Right ventricle myocardium superior (tissue), 1 donor: ENCODE measurements around the gene CCDC87. TPM values are rescaled to one million over a fixed set of nuclear protein-coding genes. Genes with fewer than 3 reads are reported as not detected.

ENCODE experiments used
- ATAC-seq: fragments of 200-7000 bp; cut with Tn5 transposase; one replicate; pipeline ENCODE4 v1.9.1; 2020; ENCODE audit warnings: mild to moderate bottlenecking; ENCODE audit not compliant: poor library complexity
- DNase-seq: peaks from one replicate; pipeline ENCODE4 v3.0.0-alpha.2; 2020
- intact Hi-C: fragments of 100-400 bp; cut with DNase I; formaldehyde crosslinking; loops from one replicate; pipeline ENCODE4 v1.11.2; 2022
- total RNA-seq: library from RNA; stranded (reverse); fragmentation: NEBNext Ultra II Directional; extraction: Animal tissue kit (Norgen Biotek cat#: 25700); gene quantifications from one replicate; pipeline ENCODE4 v1.2.1, GENCODE V29; 2021
- donor health status: DM: no; HTN: yes; CAD: no; lungs with severe emphysema.

Gene CCDC87
- total RNA-seq, 1 donor from 2014 or later = 0.24 TPM

DNA sequence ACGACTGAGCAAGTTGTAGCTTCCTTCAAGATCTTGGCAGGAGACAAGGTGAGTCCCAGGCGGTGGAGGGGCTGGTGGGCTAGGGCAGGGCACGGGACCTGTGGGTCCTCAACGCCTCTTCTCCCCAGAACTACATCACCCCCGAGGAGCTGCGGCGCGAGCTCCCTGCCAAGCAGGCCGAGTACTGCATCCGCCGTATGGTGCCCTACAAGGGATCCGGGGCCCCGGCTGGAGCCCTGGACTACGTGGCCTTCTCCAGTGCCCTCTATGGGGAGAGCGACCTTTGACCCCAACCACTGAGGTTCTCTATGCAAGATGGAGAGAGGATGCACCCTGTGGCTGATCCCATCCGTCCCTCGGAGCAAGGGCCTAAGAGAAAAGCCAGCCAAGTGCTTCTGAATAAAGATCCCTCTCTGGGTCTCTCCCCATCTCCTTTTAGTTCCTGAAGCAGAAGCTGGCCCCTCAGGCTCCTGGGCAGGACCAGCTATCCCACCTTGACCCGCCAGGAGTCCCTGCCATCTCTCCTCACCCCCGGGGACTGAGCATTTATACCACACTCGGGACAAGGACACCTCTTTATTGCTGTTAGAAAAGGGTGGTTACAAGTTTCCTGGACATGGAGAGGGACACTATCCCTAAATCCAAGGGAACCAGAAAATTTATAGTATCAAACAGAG is 29.8 kb downstream of the CCDC87 start:
- intact Hi-C loops = no loop called here

DNA sequence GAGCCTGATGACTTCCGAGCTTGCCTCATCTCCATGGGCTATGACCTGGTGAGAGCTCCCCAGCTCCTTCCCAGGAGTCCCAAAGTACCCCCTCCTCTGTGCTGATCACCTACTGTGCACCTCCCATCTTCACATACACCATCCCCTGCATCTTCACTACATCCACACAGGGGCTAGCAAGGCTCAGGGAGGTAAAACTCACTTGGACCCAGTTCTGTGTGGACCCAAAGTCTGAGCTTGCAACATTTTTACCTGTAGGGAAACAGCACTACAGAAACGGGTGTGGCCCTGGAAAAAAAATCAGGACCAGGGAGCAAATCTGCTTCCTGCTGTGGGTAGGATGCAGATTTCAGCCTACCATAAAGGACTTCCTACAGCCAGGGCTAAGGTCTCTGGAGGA is 30.6 kb downstream of the CCDC87 start:
- ATAC-seq = no peak
- DNase-seq = no peak
- intact Hi-C loops = no loop called here

More for the DNA sequence above, 29.8 kb downstream of the CCDC87 start:
- DNase-seq (no peak), ATAC-seq (no peak)

DNA sequence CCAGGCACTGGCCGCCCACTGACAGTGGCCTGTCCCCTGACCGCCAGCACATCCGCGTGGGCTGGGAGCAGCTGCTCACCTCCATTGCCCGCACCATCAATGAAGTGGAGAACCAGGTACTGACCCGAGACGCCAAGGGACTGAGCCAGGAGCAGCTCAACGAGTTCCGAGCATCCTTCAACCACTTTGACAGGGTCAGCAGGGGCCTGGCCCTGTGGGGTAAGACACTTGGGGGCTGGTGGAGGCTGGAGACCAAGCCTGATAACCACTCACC is 31.0 kb downstream of the CCDC87 start:
- ATAC-seq = no peak
- intact Hi-C loops = no loop called here

DNA sequence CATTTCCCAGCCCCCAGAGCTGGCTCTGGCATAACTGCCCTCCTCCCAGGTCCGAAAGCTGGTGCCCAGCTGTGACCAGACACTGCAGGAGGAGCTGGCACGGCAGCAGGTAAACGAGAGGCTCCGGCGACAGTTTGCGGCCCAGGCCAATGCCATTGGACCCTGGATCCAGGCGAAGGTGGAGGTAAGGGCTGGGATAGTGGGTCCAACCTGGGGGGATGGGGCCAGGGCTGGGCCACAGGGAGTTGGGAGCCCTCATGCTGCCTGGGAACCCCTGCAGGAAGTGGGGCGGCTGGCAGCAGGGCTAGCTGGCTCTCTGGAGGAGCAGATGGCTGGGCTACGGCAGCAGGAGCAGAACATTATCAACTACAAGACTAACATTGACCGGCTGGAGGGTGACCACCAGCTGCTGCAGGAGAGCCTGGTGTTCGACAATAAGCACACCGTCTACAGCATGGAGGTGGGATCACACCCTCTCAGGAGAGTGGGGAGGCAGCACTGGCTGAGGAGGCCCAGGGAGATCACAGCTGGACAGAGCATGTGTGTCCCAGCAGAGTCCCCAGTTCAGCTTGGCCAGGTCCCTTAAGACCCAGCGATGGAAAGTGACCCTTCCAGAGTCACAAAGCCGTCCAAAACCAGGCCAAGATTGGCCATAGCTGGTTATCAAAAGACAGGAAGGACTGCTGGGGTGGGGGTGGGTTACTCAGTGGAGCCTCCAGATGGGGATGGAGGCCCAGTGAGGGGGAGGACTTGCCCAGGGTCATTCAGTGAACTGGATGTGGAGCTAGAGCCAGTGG is 31.5 kb downstream of the CCDC87 start:
- DNase-seq (no peak), ATAC-seq (no peak)
- intact Hi-C loops = no loop called here

More for the DNA sequence above, 31.0 kb downstream of the CCDC87 start:
- no peak for DNase-seq

DNA sequence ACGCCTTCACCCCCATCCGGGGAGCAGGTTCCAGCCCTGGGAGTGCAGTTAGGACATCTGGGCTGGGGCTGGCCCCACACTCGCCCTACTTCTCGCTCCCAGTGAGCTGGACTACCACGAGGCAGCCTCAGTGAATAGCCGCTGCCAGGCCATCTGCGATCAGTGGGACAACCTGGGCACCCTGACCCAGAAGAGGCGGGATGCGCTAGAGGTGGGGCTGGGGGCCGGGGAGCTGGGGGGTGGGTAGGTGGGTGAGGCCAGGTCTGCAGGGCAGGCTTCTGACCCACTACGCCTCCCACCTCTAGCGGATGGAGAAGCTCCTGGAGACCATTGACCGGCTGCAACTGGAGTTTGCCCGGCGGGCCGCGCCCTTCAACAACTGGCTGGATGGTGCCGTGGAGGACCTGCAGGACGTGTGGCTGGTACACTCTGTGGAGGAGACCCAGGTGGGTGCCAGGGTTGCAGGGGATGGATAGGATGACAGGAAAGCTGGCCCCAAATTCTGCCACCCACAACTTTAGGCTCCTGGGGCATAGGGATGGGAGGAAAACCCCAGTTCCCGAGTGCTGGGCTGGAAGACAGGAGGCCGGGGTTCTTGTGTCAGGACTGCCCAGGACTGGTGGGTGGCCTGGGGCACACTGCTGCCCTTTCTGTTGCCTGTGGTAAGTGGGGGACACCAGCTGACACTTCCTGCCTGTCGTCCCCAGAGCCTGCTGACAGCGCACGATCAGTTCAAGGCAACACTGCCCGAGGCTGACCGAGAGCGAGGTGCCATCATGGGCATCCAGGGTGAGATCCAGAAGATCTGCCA is 32.8 kb downstream of the CCDC87 start:
- intact Hi-C loops = no loop called here
- ATAC-seq = no peak
- no peak for DNase-seq

DNA sequence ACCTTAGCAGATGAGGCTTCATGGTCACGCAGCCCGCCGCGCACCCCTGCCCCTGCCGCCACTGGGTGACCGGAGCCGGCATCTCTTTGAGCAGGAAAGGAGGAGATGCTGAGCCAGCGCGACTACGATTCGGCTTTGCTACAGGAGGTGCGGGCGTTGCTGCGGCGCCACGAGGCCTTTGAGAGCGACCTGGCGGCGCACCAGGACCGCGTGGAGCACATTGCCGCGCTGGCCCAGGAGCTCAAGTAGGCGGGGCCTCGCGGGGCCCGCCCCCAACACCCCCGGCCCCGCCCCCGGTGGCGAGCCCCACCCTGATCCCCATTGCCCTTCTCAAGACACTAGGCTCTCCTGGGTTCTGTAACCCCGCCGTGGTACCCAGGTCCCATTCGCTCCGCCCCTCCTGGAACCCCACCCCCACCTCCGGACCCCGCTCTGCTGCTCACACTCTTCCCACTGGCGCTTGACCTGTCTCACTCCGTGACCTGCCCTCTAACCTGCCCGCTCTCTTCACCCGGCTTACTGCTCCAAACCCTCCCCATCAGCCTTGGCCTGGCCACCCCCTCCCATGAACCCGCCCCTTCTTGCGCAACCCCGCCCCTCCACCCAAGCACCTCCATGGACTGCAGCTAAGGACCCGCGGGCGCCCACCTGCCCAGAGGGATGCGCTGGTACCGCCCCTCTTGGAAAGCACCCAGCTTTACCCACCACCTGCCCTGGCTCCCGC is 33.6 kb downstream of the CCDC87 start:
- ATAC-seq = peak; percentile 44
- intact Hi-C loops = no loop called here
- peak; percentile 66 for DNase-seq

DNA sequence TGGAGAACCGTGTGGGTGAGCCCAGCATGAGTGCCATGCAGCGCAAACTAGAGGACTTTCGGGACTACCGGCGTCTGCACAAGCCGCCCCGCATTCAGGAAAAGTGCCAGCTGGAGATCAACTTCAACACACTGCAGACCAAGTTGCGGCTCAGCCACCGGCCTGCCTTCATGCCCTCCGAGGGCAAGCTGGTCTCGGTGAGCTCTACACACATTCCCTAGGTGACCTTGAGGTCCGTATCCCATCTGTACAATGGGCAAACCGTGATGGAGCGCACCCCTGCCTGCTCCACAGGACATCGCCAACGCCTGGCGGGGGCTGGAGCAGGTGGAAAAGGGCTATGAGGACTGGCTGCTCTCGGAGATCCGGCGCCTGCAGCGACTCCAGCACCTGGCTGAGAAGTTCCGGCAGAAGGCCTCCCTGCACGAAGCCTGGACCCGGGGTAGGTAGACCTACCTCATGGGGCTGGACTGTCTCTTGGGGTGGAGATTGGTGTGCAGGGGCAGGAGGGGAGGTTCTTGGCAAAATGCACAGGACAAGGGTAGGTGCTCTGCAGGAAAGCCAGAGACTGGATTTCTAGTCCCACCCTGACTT is 35.0 kb downstream of the CCDC87 start:
- DNase-seq (no peak), ATAC-seq (no peak)
- intact Hi-C loops = no loop called here

DNA sequence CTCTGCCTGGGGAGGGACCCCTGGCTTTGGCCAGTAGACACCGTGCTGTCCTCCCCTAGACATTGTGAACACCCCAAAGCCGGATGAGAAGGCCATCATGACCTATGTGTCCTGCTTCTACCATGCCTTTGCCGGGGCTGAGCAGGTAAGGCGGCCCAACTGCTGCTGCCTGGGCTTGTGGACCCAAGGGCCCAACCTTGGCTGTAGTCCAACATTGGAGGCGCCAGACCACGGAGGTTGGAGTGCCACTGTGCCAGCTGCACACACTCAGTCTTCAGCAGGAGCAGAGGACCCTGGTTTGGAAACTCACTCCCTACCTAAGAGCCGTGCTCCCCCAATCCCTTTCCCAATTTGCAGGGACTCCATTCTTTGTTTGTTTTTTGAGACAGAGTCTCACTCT is 36.8 kb downstream of the CCDC87 start:
- ATAC-seq = no peak
- intact Hi-C loops = no loop called here

DNA sequence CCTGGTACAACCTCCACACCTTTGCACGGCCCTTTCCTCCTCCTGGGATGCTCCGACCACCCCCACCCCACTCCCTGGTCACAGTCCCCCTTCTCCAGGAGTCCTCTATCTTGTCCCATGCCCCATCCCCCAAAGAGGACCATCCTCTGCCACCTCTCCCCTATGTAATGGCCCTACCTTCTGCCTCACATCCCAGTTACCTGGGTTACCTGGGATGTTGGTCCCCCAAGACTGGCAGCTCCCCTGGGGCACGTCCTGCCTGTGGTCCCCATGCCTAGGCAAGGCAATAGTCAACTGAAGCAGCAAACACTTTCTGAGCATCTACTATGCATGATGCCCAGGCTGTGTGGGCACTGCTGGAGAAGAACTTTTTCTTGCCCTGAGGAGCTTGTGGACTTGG is 37.4 kb downstream of the CCDC87 start:
- ATAC-seq (no peak), DNase-seq (no peak)
- intact Hi-C loops = no loop called here

More for the DNA sequence above, 36.8 kb downstream of the CCDC87 start:
- DNase-seq = no peak

DNA sequence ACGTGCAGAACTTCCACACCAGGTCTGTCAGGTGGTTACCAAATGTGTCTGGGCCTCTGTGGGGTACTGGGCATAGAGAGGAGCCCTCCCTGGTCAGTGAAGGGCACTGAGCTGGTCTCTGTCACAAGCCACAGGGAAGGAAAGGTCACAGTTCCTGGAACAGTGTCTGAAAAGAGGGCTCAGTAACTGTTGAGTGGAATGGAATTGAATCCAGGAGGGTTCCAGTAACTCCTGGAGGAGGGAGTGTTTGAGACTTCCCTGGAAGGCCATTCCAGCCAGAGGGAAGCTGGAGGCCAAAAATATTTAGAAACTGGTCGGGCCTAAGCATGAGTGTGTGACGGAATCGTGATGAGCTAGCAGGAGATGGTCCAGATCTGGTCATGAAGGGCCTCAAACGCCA is 38.3 kb downstream of the CCDC87 start:
- DNase-seq = no peak
- ATAC-seq = no peak
- intact Hi-C loops = no loop called here

DNA sequence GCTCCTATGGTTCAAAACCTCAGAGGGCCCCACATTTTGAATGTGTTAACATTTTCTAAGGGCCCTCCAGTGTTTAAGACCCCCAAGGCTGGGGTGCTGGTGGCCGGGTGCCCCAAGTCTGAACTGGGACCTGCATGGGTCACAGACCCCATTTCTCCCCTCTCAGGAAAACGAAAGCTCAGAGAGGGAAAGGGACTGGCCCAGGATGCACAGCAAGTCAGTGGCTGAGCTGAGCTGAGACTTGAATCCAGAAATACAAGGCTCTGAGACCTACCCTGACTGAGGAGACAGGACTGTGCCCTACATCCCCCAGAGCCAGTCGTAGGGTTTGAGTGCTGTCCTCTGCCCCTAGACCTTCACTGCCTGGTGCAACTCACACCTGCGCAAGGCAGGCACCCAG is 42.0 kb downstream of the CCDC87 start:
- ATAC-seq (no peak), DNase-seq (no peak)
- intact Hi-C loops = no loop called here

DNA sequence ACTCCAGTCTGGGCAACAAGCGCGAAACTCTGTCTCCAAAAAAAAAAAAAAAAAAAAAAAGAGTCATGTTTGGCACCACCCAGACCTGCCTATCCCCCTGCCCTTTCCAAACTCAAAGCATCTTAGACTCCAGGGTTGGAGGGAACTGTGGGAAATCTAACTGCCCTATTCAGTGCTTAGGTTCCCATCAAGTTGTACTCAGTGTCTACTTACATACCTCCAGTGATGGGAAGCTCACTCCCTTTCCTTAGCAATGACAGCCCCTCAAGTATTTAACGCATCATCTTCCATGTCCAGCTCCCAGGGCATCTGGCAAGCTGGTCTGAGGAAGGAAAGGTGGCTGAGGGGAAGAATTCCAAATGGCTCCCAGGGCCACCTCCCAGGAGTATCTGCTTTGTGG is 43.2 kb downstream of the CCDC87 start:
- DNase-seq (no peak), ATAC-seq (no peak)

DNA sequence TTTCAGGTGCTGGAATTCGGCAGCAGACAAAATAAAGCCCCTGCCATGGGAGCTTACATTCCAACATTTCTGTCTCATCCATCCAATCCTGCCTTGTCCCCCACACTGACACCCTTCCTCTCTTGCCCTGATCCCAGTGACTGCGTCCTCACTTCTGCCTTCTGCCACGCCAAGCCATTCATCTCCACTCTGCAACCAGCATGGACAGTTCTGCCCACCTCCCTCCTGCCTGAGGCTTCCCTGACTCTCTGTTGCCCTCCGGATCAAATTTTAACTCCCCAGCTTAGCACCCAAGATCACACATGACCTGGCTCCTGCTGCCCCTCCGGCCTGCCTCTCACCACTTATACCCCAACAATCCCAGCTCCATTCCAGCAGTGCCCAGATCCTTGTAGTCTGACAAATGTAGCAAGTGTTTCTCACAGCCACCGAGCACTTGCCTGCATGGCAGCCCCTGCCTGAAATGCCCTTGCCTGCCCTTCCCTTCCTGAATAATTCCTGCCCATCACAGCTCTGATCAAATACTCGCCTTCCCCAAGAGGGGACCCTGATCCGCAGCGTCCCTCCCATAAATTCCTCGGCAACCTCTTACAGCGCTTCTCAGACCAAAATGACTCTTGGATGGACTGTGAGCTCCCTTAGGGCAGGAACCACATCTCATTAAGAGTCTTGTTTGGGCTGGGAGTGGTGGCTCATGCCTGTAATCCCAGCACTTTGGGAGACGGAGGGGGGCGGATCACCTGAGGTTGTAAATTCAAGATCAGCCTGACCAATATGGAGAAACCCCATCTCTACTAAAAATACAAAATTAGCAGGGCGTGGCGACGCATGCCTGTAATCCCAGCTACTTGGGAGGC is 43.9 kb downstream of the CCDC87 start:
- no peak for DNase-seq
- intact Hi-C loops = no loop called here

More for the DNA sequence above, 43.2 kb downstream of the CCDC87 start:
- intact Hi-C loops = no loop called here

DNA sequence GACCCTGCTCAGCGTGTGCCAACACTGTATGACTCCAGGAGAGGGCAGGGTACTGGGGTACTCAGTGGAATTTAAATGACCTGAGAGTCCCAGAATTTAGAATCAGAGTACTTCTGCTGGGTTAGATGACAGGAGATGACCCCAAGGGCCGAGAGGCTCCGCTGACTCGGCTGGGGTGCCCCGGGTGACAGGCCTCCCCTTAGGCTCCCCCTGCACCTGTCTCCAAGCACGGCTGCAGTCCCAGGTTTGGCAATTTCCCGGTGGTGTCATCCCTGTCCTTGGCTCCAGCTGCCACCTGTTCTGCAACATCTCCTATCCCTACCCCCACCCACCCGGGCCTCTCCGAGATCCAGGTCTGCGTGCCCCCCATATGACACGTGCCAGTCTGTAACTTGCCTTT is 44.8 kb downstream of the CCDC87 start:
- intact Hi-C loops = no loop called here
- no peak for ATAC-seq

More for the DNA sequence above, 43.9 kb downstream of the CCDC87 start:
- no peak for ATAC-seq

DNA sequence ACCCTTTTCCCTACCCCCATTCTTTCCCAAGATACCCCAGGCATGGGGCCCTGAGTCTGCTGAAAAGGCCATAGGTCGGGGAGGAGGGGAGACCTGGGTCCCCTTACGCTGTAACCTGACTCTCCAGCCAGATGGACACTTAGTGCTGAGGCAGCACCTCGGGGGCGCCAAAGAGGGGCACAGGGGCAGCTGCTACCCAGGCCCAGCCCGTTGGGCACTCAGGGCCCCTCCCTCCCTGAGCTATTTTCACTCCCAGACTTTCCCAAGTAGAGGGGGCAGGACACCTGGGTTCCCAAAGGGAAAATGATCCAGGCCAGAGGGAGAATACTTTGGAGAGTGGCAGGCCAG is 45.2 kb downstream of the CCDC87 start:
- intact Hi-C loops = no loop called here
- ATAC-seq (no peak), DNase-seq (no peak)

More for the DNA sequence above, 44.8 kb downstream of the CCDC87 start:
- no peak for DNase-seq

DNA sequence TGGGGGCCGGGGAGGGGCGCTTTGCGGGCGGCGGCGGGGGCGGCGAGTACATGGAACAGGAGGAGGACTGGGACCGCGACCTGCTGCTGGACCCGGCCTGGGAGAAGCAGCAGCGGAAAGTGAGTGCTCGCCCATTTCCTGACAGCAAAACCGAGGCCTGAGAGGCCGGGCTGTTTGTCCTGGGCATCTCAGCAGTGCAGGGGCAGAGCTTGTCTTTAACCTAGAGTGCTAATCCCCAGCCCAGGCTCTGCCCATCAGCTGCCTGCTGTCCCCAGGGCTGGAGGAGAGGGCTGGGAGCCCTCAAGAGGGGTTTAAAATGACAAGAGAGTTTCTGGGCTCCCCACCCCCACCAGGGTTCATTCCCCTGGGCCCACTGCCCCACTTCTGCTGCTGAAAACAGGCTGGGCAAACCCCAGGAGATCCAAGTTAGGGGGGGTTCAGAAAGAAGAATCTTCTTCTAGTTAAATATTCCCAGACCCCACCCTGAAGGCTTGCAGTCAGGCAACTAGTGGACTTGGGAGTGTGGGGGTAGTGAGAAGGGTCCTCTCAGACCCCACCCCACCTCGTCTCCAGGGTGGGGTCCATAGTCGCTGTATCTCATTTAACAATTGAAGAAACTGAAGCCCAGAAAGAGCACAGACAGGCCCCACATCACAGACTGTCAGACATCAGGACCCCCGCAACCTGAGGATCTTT is 45.7 kb downstream of the CCDC87 start:
- DNase-seq (no peak), ATAC-seq (no peak)
- intact Hi-C loops = no loop called here

DNA sequence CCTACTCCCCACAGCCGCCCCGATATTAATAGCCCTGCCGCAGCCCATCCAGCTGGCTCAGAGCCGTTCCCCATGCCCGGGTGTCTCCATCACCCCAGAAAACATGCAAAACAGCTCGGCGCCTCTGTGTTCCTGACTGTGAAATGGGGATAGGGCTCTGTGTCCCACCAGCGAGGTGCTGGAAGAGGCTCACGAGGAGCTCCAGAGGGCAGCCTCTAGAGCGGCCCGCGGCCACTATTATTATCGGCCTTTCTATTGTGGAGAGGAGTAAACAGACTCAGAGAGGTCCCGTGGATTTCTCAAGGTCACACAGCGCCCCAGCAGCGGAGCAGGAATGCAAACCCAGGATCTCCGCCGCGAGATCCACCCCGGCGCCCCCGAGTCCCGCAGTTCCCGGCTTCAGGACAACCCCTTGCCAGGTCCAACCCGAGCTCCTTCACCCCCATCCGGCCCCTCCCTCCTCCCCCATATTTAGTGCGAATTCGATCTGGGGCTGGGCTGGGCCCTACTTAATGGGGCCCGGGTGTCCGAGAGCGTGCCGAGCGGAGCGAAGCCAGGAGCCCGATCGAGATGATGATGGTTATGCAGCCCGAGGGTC is 46.4 kb downstream of the CCDC87 start, which contains the start of gene ACTN3:
Gene ACTN3 (plus strand): TSS at position 536 of the 598 bp plus-strand sequence. CDS start 35 bp downstream, at position 571.
- ATAC-seq (peak; percentile 40), DNase-seq (peak; percentile 68)
- intact Hi-C loops = no loop called here
